HUES64 (cell line): ENCODE data around the gene NOP53.
"Not testable (repeated sequence)": the region's sequence is repeated elsewhere in the genome, so short reads cannot be mapped to it uniquely, and the experiment has no call there.

Source experiments
- H3K27ac ChIP-seq: 2 replicates; pipeline ENCODE4 v1.7.0; 2013; ENCODE audit warnings: low read depth, low read length, inconsistent platforms
- H3K27me3 ChIP-seq: 2 replicates; pipeline ENCODE4 v1.6.1; 2013; ENCODE audit warnings: mild to moderate bottlenecking, low read length; ENCODE audit not compliant: insufficient read depth
- H3K36me3 ChIP-seq: 2 replicates; pipeline ENCODE4 v1.6.1; 2013; ENCODE audit warnings: mild to moderate bottlenecking, low read length; ENCODE audit not compliant: insufficient read depth
- H3K4me1 ChIP-seq: 2 replicates; pipeline ENCODE4 v1.6.1; 2013; ENCODE audit warnings: mild to moderate bottlenecking, low read length, moderate library complexity; ENCODE audit not compliant: insufficient read depth
- H3K4me3 ChIP-seq: 2 replicates; pipeline ENCODE4 v1.5.1; 2013; ENCODE audit warnings: mild to moderate bottlenecking, low read length, moderate library complexity
- H3K9ac ChIP-seq: 2 replicates; pipeline ENCODE4 v1.6.1; 2013; ENCODE audit warnings: mild to moderate bottlenecking, low read depth, low read length
- H3K9me3 ChIP-seq: 2 replicates; pipeline ENCODE4 v1.6.1; 2013; ENCODE audit warnings: low read depth, low read length; ENCODE audit not compliant: insufficient read depth
- WGBS: fragments of 150-250, 120-280 bp; methylation state at CpG from one replicate; pipeline ENCODE4 v1.1.7; 2013; ENCODE audit warnings: missing lambda C conversion rate; 5-methylcytosine and 5-hydroxymethylcytosine counted together

Gene NOP53

GRCh38 chr19:47756627-47756929 lies 11.2 kb downstream of the NOP53 start:
- Histone ChIP-seq H3K4me3 (no peak overlapping the region), H3K4me1 (no peaks in the 10 kb centered on the region), H3K9me3 (no peaks in the 10 kb centered on the region), H3K9ac (no peak overlapping the region), H3K36me3 (peaks cover 72% of the 10 kb centered on the region), H3K27me3 (no peaks in the 10 kb centered on the region), H3K27ac (no peak overlapping the region)
- WGBS: 96% methylated on average over 12 of the region's 12 CpGs

DNA sequence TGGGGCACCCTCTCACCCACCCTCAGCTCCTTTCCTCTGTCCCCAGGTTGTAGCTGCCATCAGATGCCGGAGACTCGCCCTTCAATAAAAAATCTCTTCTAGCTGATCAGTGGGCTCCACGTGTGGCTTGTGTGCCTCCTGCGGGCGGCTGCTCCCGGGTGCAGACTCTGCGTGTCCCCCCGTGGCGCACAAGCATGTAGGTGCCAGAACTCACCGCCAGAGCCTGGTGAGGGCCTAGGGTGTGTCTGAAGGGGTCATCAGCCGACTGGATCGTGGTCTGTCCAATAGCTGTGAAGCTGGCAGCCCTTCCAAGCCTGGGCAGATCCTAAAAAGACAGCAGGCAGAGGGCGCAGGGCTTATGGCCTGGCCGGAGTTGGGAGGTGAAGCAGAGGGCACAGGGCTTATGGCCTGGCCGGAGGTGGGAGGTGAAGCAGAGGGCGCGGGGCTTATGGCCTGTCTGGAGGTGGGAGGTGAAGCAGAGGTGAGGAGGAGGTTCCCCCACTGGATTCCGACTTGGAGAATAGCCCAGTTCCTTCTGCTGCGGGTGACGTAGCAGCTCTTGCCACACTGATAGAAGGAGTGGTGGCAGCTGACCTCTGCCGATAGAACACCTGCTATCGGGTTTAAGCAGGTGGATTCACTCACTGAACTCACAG lies 11.7 kb downstream of the NOP53 start:
- Histone ChIP-seq H3K4me1 (no peaks in the 10 kb centered on the region), H3K9me3 (no peaks in the 10 kb centered on the region), H3K27ac (no peak overlapping the region), H3K4me3 (no peak overlapping the region), H3K36me3 (peaks cover 68% of the 10 kb centered on the region), H3K27me3 (no peaks in the 10 kb centered on the region), H3K9ac (no peak overlapping the region)
- WGBS: 96% methylated on average over 22 of the region's 22 CpGs

GRCh38 chr19:47757617-47758442 lies 12.5 kb downstream of the NOP53 start:
- Histone ChIP-seq H3K27ac (no peak overlapping the region), H3K4me1 (no peaks in the 10 kb centered on the region), H3K9ac (no peak overlapping the region), H3K27me3 (no peaks in the 10 kb centered on the region), H3K9me3 (no peaks in the 10 kb centered on the region), H3K36me3 (peaks cover 61% of the 10 kb centered on the region), H3K4me3 (no peak overlapping the region)
- WGBS: 95% methylated on average over 13 of the region's 14 CpGs

- no peak overlapping the region for H3K4me3 ChIP-seq
- WGBS: 96% methylated on average over 5 of the region's 5 CpGs
- no peak overlapping the region for H3K27ac ChIP-seq
- H3K9ac ChIP-seq: no peak overlapping the region
- H3K36me3 ChIP-seq: peaks cover 55% of the 10 kb centered on the region
- H3K4me1 ChIP-seq: no peaks in the 10 kb centered on the region
- H3K9me3 ChIP-seq: no peaks in the 10 kb centered on the region
- no peaks in the 10 kb centered on the region for H3K27me3 ChIP-seq
These were observed 13.1 kb downstream of the NOP53 start for GRCh38 chr19:47758443-47758804.

- no peak overlapping the region for H3K27ac ChIP-seq
- no peak overlapping the region for H3K9ac ChIP-seq
- H3K4me3 ChIP-seq: no peak overlapping the region
- no peaks in the 10 kb centered on the region for H3K4me1 ChIP-seq
- H3K36me3 ChIP-seq: peaks cover 37% of the 10 kb centered on the region
- WGBS: 78% methylated on average over 5 of the region's 5 CpGs
- H3K9me3 ChIP-seq: no peaks in the 10 kb centered on the region
- H3K27me3 ChIP-seq: no peaks in the 10 kb centered on the region
These were observed 15.3 kb downstream of the NOP53 start for GRCh38 chr19:47760632-47760999.

DNA sequence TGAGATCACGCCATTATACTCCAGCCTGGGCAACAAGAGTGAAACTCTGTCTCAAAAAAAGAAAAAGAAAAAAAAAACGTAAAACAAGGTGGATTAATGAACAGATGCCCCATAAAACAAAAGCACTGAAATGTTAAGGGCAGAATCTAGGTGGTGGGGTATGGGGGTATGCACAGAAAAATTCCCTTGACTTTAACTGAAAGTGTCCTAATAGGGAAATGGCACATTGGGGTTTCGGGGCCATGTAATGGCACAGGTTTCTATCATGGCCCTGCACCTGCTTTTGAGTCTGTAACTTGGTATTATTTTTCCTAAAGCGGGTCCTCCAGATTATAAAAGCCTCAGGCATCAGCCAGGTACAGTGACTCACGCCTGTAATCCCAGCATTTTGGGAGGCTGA lies 16.2 kb downstream of the NOP53 start:
- no peaks in the 10 kb centered on the region for H3K27me3 ChIP-seq
- 71% methylated on average over 5 of the region's 5 CpGs for WGBS
- H3K9me3 ChIP-seq: no peaks in the 10 kb centered on the region
- no peak overlapping the region for H3K9ac ChIP-seq
- peaks cover 27% of the 10 kb centered on the region for H3K36me3 ChIP-seq
- no peak overlapping the region for H3K27ac ChIP-seq
- no peaks in the 10 kb centered on the region for H3K4me1 ChIP-seq
- no peak overlapping the region for H3K4me3 ChIP-seq

DNA sequence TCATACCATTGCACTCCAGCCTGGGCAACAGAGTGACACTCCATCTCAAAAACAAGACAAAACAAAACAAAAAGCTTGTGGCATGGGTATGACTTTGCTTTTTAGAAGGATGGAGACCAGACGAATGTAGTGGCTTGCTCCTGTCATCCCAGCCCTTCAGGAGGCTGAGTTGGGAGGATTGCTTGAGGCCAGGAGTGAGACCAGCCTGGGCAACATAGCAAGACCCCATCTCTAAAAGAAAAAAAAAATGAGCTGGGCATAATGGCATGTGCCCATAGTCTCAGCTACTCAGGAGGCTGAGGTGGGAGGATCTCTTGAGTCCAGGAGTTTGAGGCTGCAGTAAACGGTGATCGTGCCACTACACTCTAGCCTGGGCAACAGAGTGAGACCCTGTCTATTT lies 16.8 kb downstream of the NOP53 start:
- Histone ChIP-seq H3K4me3 (no peak overlapping the region), H3K27ac (no peak overlapping the region), H3K36me3 (peaks cover 21% of the 10 kb centered on the region), H3K27me3 (no peaks in the 10 kb centered on the region), H3K9me3 (no peaks in the 10 kb centered on the region), H3K9ac (no peak overlapping the region), H3K4me1 (no peaks in the 10 kb centered on the region)
- WGBS: 64% methylated on average over 3 of the region's 3 CpGs

GRCh38 chr19:47762615-47763308 lies 17.4 kb downstream of the NOP53 start:
- Histone ChIP-seq H3K4me3 (no peak overlapping the region), H3K9me3 (no peaks in the 10 kb centered on the region), H3K27me3 (no peaks in the 10 kb centered on the region), H3K36me3 (peaks cover 15% of the 10 kb centered on the region), H3K27ac (no peak overlapping the region), H3K9ac (no peak overlapping the region), H3K4me1 (no peaks in the 10 kb centered on the region)
- WGBS: 88% methylated on average over 18 of the region's 18 CpGs

GRCh38 chr19:47764705-47765104 lies 19.4 kb downstream of the NOP53 start:
- not testable (repeated sequence) for H3K4me3 ChIP-seq, H3K9ac ChIP-seq, H3K36me3 ChIP-seq, H3K4me1 ChIP-seq, H3K27ac ChIP-seq, H3K9me3 ChIP-seq, H3K27me3 ChIP-seq
- WGBS: 81% methylated on average over 3 of the region's 3 CpGs

GRCh38 chr19:47765523-47766358 lies 20.4 kb downstream of the NOP53 start:
- Histone ChIP-seq H3K4me3 (no peak overlapping the region), H3K9me3 (no peaks in the 10 kb centered on the region), H3K27ac (no peak overlapping the region), H3K36me3 (no peaks in the 10 kb centered on the region), H3K9ac (no peak overlapping the region), H3K4me1 (peaks cover 9% of the 10 kb centered on the region), H3K27me3 (no peaks in the 10 kb centered on the region)
- 32% methylated on average over 19 of the region's 19 CpGs for WGBS

GRCh38 chr19:47766359-47766620 lies 20.9 kb downstream of the NOP53 start:
- H3K27ac ChIP-seq: no peak overlapping the region
- no peaks in the 10 kb centered on the region for H3K27me3 ChIP-seq
- H3K9me3 ChIP-seq: no peaks in the 10 kb centered on the region
- H3K4me1 ChIP-seq: peaks cover 10% of the 10 kb centered on the region
- H3K9ac ChIP-seq: no peak overlapping the region
- WGBS: 89% methylated on average over 7 of the region's 7 CpGs
- H3K4me3 ChIP-seq: no peak overlapping the region
- no peaks in the 10 kb centered on the region for H3K36me3 ChIP-seq
